Measurements from ENCODE around the gene CCDC85B.

DNA sequence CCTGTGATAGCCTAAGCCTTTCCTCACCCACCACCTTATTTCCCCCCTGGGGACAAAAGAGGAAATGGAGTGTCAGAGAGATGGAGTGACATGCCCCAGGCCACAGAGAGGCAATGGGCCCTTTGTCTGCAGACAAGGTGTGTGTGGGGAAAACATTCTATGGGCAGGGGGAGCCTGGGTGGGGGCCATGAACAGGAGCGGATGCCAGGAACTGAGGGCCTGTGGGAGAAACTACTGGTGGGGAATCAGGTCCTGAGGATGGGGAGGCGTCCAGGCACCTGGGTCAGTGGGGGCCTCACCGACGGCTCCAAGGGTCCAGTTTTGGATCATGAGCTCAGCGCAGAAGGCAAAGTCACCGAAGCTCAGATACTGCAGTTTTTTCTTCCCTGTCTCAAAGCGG, 5.2 kb upstream of the CCDC85B start:
- TF ChIP-seq, protein P1, sequence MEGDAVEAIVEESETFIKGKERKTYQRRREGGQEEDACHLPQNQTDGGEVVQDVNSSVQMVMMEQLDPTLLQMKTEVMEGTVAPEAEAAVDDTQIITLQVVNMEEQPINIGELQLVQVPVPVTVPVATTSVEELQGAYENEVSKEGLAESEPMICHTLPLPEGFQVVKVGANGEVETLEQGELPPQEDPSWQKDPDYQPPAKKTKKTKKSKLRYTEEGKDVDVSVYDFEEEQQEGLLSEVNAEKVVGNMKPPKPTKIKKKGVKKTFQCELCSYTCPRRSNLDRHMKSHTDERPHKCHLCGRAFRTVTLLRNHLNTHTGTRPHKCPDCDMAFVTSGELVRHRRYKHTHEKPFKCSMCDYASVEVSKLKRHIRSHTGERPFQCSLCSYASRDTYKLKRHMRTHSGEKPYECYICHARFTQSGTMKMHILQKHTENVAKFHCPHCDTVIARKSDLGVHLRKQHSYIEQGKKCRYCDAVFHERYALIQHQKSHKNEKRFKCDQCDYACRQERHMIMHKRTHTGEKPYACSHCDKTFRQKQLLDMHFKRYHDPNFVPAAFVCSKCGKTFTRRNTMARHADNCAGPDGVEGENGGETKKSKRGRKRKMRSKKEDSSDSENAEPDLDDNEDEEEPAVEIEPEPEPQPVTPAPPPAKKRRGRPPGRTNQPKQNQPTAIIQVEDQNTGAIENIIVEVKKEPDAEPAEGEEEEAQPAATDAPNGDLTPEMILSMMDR (IDR thresholded peaks at IDR 0.05): no peak
- TF ChIP-seq POLR2A (IDR thresholded peaks at IDR 0.05): no peak

Measured in testis (tissue), 2 donors.